Peyer's patch (tissue), 4 donors: Measurements from ENCODE around the gene IMPA2.

Experiments
- CTCF ChIP-seq, 6 experiments: fragments of 450-650 bp in 4 of 6; fragments of 200-600 bp in 2 of 6; sonication (generic) in 1 of 6; IDR thresholded peaks; one replicate each; pipeline ENCODE4 v1.5.1; 2017 to 2019; ENCODE audit warnings: antibody characterized with exemption in 6 of 6, mild to moderate bottlenecking in 3 of 6, moderate library complexity in 1 of 6
- POLR2A ChIP-seq, 2 donors: fragments of 450-650 bp; IDR thresholded peaks; one replicate each; pipeline ENCODE4 v1.5.1; 2017; ENCODE audit warnings: antibody characterized with exemption in 2 of 2, mild to moderate bottlenecking in 2 of 2, moderate library complexity in 2 of 2

DNA sequence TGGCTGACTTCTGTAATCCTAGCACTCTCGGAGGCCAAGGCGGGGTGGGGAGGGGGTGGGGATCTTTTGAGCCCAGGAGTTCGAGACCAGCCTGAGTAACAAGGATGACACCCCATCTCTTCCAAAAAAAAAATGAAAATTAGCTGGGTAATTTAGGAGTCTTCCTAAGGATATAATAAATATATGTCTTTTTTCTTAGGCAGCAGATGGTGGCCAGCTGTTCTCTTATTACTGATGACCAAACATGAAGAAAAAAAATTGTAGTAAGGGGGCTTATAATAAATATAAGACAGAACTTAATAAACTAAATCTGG is 4.2 kb upstream of the IMPA2 start:
- TF ChIP-seq CTCF (IDR thresholded peaks at IDR 0.05) (no peak), POLR2A (IDR thresholded peaks at IDR 0.05) (no peak)
